Smooth muscle cell (in vitro differentiated cells): ENCODE measurements around the gene ITGB1BP2. TPM values are rescaled to one million over a fixed set of nuclear protein-coding genes. Genes with fewer than 3 reads are reported as not detected.

Experiments used
- DNase-seq: peaks from one replicate; lab custom pipeline; 2025; ENCODE audit not compliant: unreplicated experiment; lab: John Stamatoyannopoulos, UW
- H2AFZ ChIP-seq: fragments of 200-600 bp; sonication (generic); 2 replicates; pipeline ENCODE4 v1.6.0; 2016; ENCODE audit warnings: antibody characterized with exemption, low read depth, mild to moderate bottlenecking
- H3F3A ChIP-seq: fragments of 200-600 bp; sonication (generic); 2 replicates; pipeline ENCODE4 v1.6.0; 2017; ENCODE audit warnings: antibody characterized with exemption, low read depth
- H3K27ac ChIP-seq: fragments of 200-600 bp; sonication (generic); 2 replicates; pipeline ENCODE4 v1.5.1; 2016; ENCODE audit warnings: low read depth, mild to moderate bottlenecking
- H3K27me3 ChIP-seq: fragments of 200-600 bp; sonication (generic); 2 replicates; pipeline ENCODE4 v1.6.1; 2016; ENCODE audit warnings: low read depth, mild to moderate bottlenecking
- H3K36me3 ChIP-seq: fragments of 200-600 bp; sonication (generic); 2 replicates; pipeline ENCODE4 v1.5.1; 2016; ENCODE audit warnings: low read depth
- H3K4me1 ChIP-seq: fragments of 200-600 bp; sonication (generic); 2 replicates; pipeline ENCODE4 v1.5.1; 2016; ENCODE audit warnings: low read depth
- H3K4me2 ChIP-seq: fragments of 200-600 bp; sonication (generic); 2 replicates; pipeline ENCODE4 v1.6.0; 2016; ENCODE audit warnings: mild to moderate bottlenecking
- H3K4me3 ChIP-seq: fragments of 200-600 bp; sonication (generic); 2 replicates; pipeline ENCODE4 v1.5.1; 2016; ENCODE audit warnings: mild to moderate bottlenecking
- H3K79me2 ChIP-seq: fragments of 200-600 bp; sonication (generic); 2 replicates; pipeline ENCODE4 v1.6.0; 2016; ENCODE audit warnings: low read depth, mild to moderate bottlenecking
- H3K9ac ChIP-seq: fragments of 200-600 bp; sonication (generic); 2 replicates; pipeline ENCODE4 v1.6.0; 2016; ENCODE audit warnings: low read depth
- H3K9me3 ChIP-seq: fragments of 200-600 bp; sonication (generic); replicated peaks from 2 replicates; pipeline ENCODE4 v1.5.1; 2016; ENCODE audit warnings: low read depth
- H4K20me1 ChIP-seq: fragments of 200-600 bp; sonication (generic); 2 replicates; pipeline ENCODE4 v1.6.0; 2016; ENCODE audit warnings: low read depth
- CTCF ChIP-seq: fragments of 200-600 bp; sonication (generic); IDR thresholded peaks from 2 replicates; pipeline ENCODE4 v1.5.1; 2017; ENCODE audit warnings: borderline replicate concordance, mild to moderate bottlenecking, antibody characterized with exemption; ENCODE audit not compliant: insufficient read depth, poor library complexity, severe bottlenecking
- WGBS: methylation state at CpG from one replicate; pipeline ENCODE4 v1.1.7; 2016; ENCODE audit warnings: low lambda C conversion rate; 5-methylcytosine and 5-hydroxymethylcytosine counted together
- polyA plus RNA-seq: library from polyadenylated mRNA; unstranded; fragments of >200 nt; fragmentation: Nextera tagmentation; extraction: Ambion mirVana; gene quantifications from 2 replicates; pipeline ENCODE4 v1.2.1, GENCODE V29; 2016
- total RNA-seq: library from RNA; depleted of rRNA; stranded (reverse); fragments of >200 nt; gene quantifications from 2 replicates; pipeline ENCODE4 v1.2.3, GENCODE V29; 2014

Gene ITGB1BP2
- total RNA-seq (2.0 and 3.1 TPM in 2 replicates), polyA plus RNA-seq (0.96 TPM in 1 of 2 replicates, not detected in the other)

- no peaks in the 10 kb centered on the region for H3K79me2 ChIP-seq
- peaks cover 13% of the 10 kb centered on the region for H4K20me1 ChIP-seq
- no peak within 1 kb of the TSS for H3K9ac ChIP-seq
- no peak within 1 kb of the TSS for H2AFZ ChIP-seq
- no peak within 1 kb of the TSS for H3K4me2 ChIP-seq
- no peak for DNase-seq
- WGBS = 63% methylated on average over 10 of the region's 10 CpGs
- H3F3A ChIP-seq = no peaks in the 10 kb centered on the region
- H3K9me3 ChIP-seq = no peaks in the 10 kb centered on the region
- H3K4me3 ChIP-seq = no peak within 1 kb of the TSS
- H3K36me3 ChIP-seq = peaks cover 5% of the 10 kb centered on the region
- no peak for TF ChIP-seq CTCF
- no peaks in the 10 kb centered on the region for H3K4me1 ChIP-seq
- H3K27ac ChIP-seq = no peak within 1 kb of the TSS
- H3K27me3 ChIP-seq = no peaks in the 10 kb centered on the region
Measured at GRCh38 chrX:71301195-71301924, at the start of gene ITGB1BP2. TSS of gene ITGB1BP2 (plus strand) at chrX:71301750. CDS start at chrX:71301807, 57 bp downstream.

DNA sequence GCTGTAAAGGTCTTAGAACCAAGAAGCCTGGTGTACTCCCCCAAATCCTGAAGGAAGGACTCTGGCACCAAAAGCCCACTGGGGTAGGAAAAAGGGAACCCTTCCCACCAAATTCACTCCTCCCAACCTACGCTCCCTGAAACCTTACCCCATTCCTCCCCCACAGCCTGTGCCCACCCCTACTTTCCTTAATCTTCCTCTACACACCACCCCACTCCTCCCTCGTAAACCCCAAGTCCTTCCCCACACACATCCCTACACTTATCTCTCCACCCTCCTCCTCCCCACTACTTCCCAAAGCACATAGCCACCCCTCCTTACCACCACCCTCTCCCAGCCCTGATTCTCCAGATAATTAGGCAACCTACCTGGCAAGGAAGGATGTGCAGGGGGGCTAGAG lies 49.3 kb upstream of the ITGB1BP2 start:
- H4K20me1 ChIP-seq = no peaks in the 10 kb centered on the region
- H3K4me2 ChIP-seq = peak overlapping the region; percentile 81
- no peak for DNase-seq
- 50% methylated on average over 1 of the region's 2 CpGs for WGBS
- TF ChIP-seq CTCF = no peak
- H3K4me3 ChIP-seq = peak overlapping the region; percentile 88
- no peaks in the 10 kb centered on the region for H3K4me1 ChIP-seq
- no peaks in the 10 kb centered on the region for H3K9me3 ChIP-seq
- no peaks in the 10 kb centered on the region for H3K79me2 ChIP-seq
- no peak overlapping the region for H3K27ac ChIP-seq
- H3F3A ChIP-seq = no peaks in the 10 kb centered on the region
- H3K36me3 ChIP-seq = no peaks in the 10 kb centered on the region
- H2AFZ ChIP-seq = no peak overlapping the region
- H3K9ac ChIP-seq = no peak overlapping the region
- H3K27me3 ChIP-seq = no peaks in the 10 kb centered on the region

DNA sequence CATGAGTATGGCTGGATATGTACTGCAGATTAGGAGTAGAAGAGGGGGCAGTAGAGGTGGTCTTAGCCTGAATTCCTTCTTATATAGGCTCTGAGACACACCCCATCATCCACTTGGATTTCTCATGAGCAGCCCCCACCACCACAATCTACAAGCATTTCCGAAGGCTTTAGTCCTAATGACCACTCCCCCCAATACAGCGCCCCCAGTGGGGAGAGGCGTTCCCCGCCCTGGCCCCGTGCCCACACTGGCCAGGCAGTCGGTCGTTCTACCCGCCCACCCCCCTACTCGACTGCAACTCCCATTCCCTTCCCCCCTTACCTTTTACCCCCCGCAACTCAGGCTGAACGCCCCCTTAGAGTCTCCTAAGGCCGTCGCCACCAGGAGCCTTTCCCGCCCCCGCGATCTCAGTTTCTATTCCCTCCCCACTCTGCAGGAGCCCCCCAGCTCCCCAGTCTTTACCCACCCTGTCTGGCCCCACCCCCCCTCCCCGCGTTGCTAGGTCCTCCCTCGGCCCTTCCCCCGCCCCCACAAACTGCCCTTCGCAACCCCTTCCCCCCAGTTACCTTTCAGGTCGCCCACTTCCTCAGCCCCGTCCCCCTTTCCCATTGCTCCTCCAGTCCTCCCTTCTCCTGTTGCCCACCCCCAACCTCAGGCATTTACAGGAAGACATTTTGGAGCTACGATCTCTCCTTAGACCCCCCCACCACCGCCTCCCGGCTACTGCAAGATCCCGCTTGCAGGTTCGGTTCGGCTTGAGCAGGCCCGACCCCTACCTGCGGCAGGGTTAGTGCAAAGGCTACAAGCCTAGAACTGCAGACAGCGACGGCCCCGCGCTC lies 48.1 kb upstream of the ITGB1BP2 start:
- H3K27ac ChIP-seq = no peak overlapping the region
- H3K4me3 ChIP-seq = peak overlapping the region; percentile 88
- H3K4me1 ChIP-seq = no peaks in the 10 kb centered on the region
- H3K36me3 ChIP-seq = no peaks in the 10 kb centered on the region
- H4K20me1 ChIP-seq = no peaks in the 10 kb centered on the region
- peak; percentile 41 for TF ChIP-seq CTCF
- WGBS = 32% methylated on average over 18 of the region's 35 CpGs
- peak overlapping the region; percentile 81 for H3K4me2 ChIP-seq
- H2AFZ ChIP-seq = no peak overlapping the region
- H3K27me3 ChIP-seq = no peaks in the 10 kb centered on the region
- H3K9ac ChIP-seq = peak overlapping the region; percentile 74
- peak; percentile 6 for DNase-seq
- no peaks in the 10 kb centered on the region for H3K79me2 ChIP-seq
- H3F3A ChIP-seq = no peaks in the 10 kb centered on the region
- no peaks in the 10 kb centered on the region for H3K9me3 ChIP-seq
